HG03558 (cell line): ENCODE results near the gene EIF2AK2.
A peak's percentile ranks its signal among the peaks of the same experiment; 100 is the strongest.

Source experiments
- ATAC-seq: cut with Tn5 transposase; IDR thresholded peaks from one replicate; pipeline ENCODE4 v1.9.1; 2021; ENCODE audit warnings: moderate number of reproducible peaks; ENCODE audit not compliant: unreplicated experiment; ENCODE audit errors: extremely low read depth

EIF2AK2 gene

DNA sequence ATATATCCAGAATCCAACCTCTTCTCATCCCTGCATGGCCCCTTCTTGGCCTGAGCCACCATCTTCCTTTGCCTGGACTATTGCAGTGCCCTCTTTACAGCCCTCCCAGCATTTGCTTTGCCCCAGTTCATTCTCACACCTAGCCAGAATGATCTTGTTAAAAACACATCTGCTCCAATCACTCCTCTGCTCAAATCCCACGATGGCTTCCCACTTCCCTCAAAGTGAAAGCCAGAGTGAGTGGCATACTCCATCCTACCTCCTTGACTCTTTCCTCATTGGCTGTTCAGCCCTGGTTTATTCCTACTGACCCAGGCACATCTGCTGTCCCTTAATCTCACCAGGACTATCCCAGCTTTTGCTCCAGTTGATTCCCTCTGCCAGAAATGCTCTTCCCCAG, 17.0 kb upstream of the EIF2AK2 start:
- ATAC-seq = no peak

DNA sequence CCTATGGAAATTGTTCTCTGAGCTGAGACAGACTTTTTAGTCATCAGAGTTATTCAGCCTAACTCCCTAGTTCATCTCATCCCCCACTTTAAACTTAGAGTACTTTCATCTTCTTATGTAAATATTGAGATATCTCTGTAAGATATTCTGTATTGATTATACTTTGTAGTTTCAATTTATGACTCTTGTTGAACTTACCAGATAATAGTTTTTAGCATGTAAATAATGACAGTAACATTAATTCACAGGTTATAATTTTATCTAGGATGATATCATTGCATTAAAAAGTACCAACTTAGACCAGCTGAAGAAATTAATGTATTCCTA, 14.8 kb upstream of the EIF2AK2 start:
- no peak for ATAC-seq

DNA sequence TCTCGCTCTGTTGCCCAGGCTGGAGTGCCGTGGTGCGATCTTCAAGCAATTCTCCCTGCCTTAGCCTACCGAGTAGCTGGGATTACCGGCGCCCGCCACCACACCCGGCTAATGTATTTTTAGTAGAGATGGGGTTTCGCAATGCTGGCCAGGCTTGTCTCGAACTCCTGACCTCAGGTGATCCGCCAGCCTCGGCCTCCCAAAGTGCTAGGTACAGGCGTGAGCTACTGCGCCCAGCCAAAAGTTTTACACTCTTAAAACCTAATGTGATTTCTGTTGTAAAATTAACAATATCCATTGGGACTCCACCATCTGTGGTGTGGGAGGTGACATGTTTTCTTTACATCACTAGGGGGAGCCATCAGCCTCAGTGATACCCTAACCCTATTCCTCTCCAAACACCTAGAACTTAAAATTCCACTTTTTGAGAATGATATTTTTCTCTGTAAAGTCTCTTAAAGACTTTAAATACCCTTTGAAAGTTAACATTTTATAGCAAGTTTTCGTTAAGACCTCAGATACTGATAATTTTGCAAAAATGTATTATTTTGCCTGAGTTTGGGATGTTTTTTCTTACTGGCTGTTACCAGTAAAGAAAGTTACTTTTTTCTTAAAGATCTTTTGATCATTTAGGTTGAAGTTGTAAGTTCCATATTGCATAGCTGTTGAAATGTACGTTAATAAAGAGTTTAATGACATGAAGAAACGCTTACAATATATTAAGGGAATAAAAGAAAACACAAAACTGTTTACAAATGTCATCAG, 11.6 kb upstream of the EIF2AK2 start:
- ATAC-seq = no peak

DNA sequence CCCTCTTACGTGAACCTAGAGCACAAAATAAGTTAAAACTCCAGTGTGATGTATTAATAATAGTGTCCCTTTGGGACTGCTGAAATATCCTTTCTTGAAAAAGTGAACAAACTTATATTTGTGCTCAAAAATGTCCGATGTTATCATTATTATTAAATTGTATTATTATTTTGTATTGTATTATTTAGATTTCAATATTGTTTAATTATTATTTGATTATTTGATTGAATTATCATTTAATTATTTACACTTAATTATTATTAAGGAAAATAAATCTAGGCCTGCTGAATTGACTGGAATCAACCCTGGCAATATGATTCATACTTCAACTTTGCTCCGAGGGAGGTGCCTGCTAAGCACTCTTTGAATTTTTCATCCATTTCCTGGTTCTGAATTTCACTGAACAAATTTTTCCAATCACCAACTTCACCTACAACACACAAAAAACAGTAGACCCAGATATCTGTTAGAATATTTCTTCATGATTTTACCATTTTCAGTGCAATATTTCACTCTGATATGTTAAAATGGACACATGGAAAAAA, 10.9 kb upstream of the EIF2AK2 start:
- ATAC-seq = no peak

DNA sequence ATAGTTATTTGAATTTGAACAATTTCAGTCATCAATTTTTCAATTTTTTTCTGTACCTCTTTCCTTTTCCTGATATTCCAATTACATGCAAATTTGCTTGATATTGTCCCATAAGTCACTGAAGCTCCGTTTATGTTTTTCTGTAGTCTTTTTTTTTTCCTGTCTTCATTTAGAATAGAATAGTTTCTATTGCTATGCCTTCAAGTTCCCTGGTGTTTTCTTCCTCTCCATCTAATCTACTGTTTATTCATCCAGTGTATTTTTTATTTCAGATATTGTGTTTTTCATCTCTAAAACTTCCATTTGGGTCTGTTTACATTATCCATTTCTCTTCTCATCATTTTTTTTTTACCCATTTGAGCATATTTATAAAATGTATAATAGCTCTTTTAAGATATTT, 8.0 kb upstream of the EIF2AK2 start:
- ATAC-seq = no peak

DNA sequence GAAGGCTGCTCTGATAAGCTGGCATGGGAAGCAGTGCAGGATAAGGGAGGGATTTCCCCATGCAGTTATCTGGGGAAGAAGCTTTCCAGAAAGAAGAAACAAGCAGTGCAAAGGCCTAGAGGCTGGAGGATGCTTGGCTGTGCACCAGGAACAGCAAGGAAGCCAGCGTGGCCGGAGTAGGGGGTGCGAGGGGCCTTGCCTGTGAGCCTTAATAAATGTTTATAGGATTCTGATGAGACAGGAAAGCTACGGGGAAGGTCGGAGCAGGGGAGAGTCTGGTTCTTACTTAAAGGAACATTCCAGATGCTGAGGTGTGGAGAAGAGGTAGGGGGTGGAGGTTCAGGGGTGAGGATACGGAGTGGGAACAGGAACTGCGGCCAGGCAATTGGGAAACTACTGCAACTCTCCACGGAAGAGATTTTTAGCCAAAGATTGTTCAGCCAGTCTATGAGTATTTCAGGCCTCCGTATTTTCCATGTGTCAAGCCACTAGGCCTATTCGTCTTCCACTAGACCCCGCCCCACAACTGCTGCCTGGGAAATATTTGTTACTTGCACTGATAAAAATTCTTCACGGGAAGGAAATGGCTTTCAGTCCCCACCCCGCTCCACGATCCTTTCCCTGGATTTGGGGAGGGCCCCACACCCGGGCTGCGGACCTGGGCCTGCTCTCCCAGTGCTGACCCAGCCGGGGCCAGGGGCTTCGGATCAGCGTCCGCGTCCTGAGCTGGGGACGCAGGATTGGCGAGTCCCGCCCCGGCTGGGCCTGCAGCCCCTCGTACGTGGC, 516 bp downstream of the EIF2AK2 start:
- ATAC-seq = peak; percentile 10

DNA sequence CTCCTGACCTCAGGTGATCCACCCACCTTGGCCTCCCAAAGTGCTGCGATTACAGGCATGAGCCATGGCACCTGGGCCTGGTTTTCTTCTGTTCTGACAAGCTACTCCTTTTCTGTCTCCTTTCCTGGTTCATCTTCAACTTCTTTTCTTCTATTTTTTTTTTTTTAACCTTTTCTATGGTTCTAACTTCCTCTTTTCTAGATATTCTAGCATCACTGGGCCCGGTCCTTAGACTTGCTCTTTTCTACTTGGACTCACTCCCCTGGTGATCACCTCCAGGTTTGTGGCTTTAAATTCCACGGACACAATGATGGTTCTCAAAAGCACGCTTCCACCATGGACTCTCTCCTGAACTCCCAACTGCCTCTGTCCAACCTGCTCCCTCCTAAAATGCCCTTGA, 2.0 kb downstream of the EIF2AK2 start:
- no peak for ATAC-seq

DNA sequence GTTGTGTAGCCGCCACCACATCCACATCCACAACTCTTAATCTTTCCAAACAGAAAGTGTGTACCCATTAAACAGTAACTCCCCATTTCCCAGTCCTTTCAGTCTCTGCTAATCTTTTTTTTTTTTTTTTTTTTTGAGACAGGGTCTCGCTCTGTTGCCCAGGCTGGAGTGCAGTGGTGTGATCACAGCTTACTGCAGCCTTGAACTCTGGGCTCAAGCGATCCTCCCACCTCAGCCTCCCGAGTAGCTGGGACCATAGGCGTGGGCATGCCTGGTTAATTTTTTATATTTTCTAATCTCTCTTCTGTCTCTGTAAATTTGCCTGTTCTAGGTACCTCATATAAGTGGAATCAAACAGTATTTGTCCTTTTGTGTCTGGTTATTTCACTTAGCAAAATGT, 3.6 kb downstream of the EIF2AK2 start:
- ATAC-seq = no peak

DNA sequence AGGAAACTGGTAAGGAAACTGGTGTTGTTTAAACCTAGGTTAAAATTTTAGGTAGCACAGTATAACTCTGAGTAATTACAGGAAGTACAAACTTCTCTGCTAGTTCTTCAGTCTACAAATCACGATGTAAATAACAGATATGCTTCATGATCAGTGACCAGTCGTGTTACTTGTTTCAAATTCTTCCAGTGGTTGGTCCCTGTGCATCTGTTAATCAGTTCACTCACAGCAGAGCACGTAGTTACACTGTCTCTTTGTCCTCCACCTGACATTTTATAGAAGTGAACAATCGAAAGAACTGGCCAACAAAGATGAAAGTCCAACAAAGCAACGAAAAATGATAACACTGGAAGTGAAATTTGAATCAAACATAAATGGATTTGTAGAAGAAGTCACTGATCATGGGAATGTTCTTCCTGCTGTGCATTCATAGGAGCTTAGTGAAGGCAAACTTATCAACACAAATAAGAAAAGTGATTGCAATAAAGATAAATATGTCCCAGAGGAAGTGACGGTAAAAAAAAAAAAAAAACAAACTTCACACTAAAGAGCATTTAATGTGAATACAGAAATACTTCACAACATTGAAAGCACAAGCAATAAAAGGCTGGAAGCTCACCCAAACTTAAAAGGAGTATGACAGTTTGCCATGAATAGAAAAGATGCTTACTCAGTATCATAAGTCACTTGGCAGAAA, 7.0 kb downstream of the EIF2AK2 start:
- ATAC-seq = no peak

DNA sequence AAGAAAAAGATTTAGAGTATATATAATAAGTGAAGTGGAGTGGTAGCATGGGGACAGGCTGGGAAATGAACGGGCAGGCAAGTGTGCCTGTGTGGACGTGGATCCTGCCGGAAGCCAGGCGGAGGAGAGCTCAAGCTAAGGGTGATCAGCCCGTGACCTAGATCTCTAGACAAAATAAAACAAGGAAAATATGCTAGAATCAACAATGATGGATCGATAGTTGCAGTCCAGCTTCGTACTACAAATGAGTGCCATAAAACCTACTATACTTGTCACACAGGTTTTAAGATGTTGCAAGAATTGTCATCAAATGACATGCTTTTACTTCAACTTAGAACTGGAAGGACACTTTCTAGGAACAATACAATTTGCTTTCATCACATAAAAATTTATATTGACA, 8.5 kb downstream of the EIF2AK2 start:
- no peak for ATAC-seq

DNA sequence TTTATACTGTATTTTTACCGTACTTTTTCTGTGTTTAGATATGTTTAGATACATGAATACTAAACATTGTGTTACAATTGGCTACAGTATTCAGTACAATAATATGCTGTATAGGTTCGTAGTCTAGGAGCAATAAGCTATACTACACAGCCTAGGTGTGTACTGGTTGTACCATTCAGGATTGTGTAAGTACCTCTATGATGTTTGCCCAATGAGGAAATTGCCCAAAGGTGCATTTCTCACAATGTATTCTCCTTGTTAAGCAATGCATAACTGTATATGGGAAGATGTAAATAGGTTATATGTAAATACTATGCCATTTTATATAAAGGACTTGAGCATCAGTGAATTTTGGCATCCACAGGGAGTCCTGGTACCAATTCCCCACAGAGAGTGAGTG, 10.7 kb downstream of the EIF2AK2 start:
- ATAC-seq = no peak

DNA sequence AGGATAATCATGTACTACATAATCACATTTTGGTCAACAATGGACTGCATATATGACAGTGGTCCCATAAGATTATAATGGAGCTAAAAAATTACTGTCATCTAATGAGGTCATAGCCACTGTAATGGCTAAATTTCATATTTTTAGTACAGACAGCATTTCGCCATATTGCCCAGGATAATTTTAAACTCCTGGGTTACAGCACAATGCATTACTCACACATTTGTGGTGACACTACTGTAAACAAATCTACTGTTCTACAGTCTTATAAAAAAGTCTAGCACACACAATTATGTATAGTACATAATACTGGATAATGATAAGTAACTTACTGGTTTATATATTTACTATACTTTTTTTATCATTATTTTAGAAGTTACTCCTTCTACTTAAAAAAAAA, 12.8 kb downstream of the EIF2AK2 start:
- ATAC-seq = no peak

DNA sequence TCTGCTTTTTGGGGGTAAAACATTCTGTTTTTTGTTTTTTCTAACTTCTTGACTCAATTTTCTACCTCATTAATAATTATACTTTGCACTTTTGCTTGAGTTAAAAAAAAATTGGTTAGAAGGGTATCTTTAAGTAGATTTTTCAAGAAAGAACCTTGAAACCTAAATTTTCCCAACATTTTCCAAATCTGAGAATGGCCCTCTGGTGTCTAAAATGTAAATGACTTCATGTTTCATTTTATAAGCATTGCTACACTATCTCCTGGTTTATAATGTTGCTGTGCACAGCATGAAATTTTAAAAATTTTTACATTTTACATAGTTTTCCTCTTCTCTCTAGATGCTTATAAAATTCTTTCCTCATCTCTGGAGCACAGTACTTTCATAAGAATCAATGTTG, 14.2 kb downstream of the EIF2AK2 start:
- no peak for ATAC-seq

DNA sequence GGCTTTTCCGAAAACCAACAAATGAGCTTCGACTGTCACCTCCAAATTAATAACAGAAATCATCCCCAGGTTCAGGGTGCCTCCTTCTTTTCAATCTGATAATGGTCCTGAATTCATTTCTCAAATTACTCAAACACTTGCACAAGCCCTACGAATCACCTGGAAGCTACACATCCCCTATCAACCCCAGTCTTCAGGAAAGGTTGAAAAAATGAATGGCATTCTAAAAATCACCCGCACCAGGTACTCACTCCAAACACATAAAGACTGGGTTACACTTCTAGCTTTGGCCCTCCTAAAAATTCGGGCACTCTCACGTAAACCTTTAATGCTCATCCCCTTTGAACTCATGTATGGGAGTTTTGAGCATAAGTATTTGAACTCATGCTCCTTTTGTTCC, 23.9 kb downstream of the EIF2AK2 start:
- ATAC-seq = no peak

DNA sequence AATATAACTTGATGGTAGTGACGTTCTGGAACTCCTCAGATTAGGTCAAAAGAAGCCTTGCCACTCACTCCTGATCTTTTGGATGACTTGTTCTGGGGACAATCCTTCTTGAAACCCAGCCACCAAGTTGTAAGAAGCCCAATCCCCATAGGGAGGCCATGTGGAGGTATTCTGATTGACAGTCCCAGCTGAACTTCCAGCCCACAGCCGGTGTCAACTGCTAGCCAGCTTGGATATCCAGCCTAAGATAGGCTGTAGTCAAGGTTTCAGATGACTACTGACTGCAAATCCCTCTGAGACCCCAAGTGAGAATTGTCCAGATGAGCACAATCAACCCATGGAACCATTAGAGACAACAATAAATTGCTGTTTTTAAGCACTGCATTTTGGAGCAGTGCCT, 31.4 kb downstream of the EIF2AK2 start:
- no peak for ATAC-seq

DNA sequence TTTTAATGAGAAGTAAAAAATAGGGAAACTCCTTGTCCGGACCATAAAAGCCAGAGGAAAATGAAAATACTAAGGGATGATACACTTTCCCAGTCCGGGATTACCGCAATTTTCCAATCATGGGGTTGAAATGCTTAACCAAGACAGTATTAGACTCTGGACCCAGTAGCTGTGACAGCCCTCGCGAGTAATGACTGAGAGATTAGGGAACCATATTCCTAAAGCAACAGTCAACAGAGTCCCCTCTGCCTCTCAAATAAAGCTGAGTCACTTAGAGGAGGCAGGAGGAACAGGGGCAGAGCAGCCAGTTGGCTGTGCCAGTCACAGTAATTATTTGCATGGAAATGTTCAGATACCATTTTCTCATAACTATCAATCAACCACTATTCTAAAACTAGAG, 37.6 kb downstream of the EIF2AK2 start:
- no peak for ATAC-seq

DNA sequence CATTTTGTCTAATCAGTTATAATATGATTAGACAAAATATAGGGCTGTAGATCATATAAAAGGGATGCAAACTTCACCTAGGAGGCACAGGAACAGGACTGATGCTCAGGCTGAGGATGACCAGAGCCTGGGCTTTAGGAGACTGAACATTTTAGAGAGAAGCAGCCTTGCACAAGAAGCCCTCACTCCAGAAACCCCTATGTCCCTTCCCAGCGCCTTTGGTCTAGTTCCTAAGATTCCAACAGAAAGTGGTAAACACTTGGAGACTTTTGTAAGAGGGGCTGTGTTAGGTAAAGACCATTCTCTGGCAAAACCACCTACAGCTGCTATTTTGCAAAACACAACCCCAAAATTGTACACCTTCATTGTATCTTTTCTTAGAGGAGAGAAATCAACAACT, 39.2 kb downstream of the EIF2AK2 start:
- no peak for ATAC-seq

DNA sequence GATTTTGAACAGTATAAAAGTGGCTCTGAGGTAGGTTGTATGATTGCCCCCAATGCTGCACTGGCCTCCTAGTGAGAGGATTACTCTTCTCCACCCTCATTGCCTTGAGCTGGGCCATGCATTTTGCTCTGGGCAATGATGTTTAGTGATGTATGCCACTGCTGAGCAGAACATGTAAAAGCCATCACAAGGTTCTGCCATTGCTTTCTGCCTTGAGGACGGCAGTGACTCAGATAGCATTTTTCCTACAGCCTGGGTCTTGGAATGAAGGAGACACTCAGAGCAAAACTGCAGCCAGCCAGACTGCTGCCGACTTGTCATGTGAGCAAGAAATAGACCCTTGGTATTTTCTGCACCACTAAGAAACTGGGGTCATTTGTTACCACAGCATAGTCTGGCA, 44.8 kb downstream of the EIF2AK2 start:
- no peak for ATAC-seq

DNA sequence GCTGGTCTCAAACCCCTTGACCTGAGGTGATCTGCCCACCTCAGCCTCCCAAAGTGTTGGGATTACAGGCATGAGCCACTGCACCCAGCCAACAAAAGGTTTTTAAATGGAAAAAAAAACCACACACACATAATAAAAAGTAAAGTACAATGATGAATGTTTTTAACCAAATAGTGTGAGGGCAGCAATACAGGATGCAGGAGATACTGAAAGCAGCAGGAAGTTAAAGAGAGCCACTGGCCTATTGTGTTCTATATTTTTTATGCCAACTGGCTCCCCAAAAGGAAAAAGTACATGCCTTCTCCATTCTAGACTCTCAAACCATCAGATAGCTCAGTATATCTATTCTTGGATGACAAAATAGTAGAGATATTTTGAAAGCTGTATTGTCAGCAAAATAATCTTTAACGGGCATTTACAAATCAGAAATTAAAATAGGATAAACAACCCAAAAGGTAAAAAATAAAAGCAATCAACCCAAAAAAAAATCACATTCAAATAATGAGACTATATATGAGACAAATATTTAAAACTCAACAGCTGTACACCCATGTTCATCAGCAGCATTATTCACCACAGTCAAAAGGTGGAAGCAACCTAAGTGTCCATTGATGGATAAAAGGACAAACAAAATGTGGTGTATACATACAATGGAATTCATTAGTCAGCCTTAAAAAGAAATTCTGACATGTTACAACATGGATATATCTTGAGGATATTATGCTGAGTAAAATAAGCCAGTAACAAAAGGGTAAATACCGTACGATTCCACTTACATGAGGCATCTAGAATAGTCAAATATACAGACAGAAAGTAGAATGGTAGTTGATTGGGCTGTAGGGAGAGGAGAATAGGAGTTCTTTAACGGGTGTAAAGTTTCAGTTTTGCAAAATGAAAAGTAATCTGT, 46.2 kb downstream of the EIF2AK2 start:
- ATAC-seq = no peak

DNA sequence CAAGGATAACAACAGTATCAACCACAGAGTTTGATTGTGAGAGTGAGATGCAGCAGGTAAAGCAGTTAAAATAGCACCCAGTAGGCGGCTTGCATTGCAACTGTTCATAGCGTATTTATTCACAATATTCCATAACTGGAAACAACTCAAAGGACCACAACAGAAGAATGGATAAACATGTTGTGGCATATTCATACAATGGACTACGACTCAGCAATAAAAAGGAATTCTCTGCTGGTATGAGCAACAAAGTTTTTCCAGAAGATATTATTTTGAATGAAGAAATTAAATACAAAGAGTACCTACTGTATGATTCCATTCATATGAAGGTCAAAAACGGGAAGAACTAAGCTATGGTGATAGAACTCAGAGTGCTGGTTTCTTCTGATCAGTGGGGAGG, 47.3 kb downstream of the EIF2AK2 start:
- no peak for ATAC-seq
